Right ventricle myocardium inferior (tissue), 1 donor: ENCODE data around the gene RHOU. TPM values are rescaled to one million over a fixed set of nuclear protein-coding genes. Genes with fewer than 3 reads are reported as not detected.

Source experiments
- total RNA-seq: library from RNA; stranded (reverse); fragmentation: NEBNext Ultra II Directional; extraction: Animal tissue kit (Norgen Biotek cat#: 25700); gene quantifications from one replicate; pipeline ENCODE4 v1.2.1, GENCODE V29; 2021
- donor health status: DM: no; HTN: yes; CAD: no; lungs with severe emphysema.

The RHOU gene
- total RNA-seq, 1 donor from 2014 or later = 5.4 TPM

Other genes starting within 250 kb of the RHOU start
- gene RNF187, start 248.1 kb upstream of the RHOU start, total RNA-seq = 85.4 TPM